Lower leg skin (tissue), 4 donors: Measurements from ENCODE around the gene SCN1B. TPM values are rescaled to one million over a fixed set of nuclear protein-coding genes. Genes with fewer than 3 reads are reported as not detected.
"Not testable (repeated sequence)": the region's sequence is repeated elsewhere in the genome, so short reads cannot be mapped to it uniquely, and the experiment has no call there.

Experiments
- DNase-seq, 2 donors: peaks; one replicate each; pipeline ENCODE4 v3.0.0-alpha.2; 2019; ENCODE audit warnings: low spot score in 2 of 2
- H3K4me3 ChIP-seq: fragments of 200-600 bp; sonication (generic); 2 replicates; pipeline ENCODE4 v1.5.1; 2017; ENCODE audit warnings: mild to moderate bottlenecking, low read depth; ENCODE audit not compliant: poor library complexity, severe bottlenecking
- CTCF ChIP-seq, 3 donors: fragments of 450-650 bp; IDR thresholded peaks; one replicate each; pipeline ENCODE4 v1.5.1; 2016; ENCODE audit warnings: antibody characterized with exemption in 3 of 3, mild to moderate bottlenecking in 3 of 3, moderate library complexity in 2 of 3
- POLR2A ChIP-seq, 2 donors: fragments of 450-650 bp; IDR thresholded peaks; one replicate each; pipeline ENCODE4 v1.6.1; 2016 to 2017; ENCODE audit warnings: antibody characterized with exemption in 2 of 2, mild to moderate bottlenecking in 1 of 2, moderate library complexity in 1 of 2
- WGBS, 2 donors: methylation state at CpG; one replicate each; pipeline ENCODE4 v1.1.5; 2018; 5-methylcytosine and 5-hydroxymethylcytosine counted together
- intact Hi-C: fragments of 100-400 bp; cut with DNase I; formaldehyde crosslinking; loops from one replicate; pipeline ENCODE4 v1.15.0; 2023; ENCODE audit warnings: low total_unique reads
- total RNA-seq, 4 donors: library from RNA; depleted of rRNA; stranded (reverse); fragments of >200 nt; gene quantifications; one replicate each; pipeline ENCODE4 v1.1.0, GENCODE V29; 2016

SCN1B gene
- total RNA-seq, 4 donors from 2014 or later = 1.1 to 4.4 (median 3.0) TPM

- intact Hi-C loops = no loop called here
- 95 to 100% methylated on average over 1 of the region's 1 CpG for WGBS, 2 donors
- no peak for DNase-seq
- no peak overlapping the region for H3K4me3 ChIP-seq
- TF ChIP-seq CTCF (IDR thresholded peaks at IDR 0.05) (no peak), POLR2A (IDR thresholded peaks at IDR 0.05) (no peak)
These were observed 42.2 kb upstream of the SCN1B start for GRCh38 chr19:34988119-34988518.

- intact Hi-C loops = no loop called here
- 52 to 66% methylated on average over 6 of the region's 6 CpGs for WGBS, 2 donors
- no peak for DNase-seq
- TF ChIP-seq POLR2A (IDR thresholded peaks at IDR 0.05) = no peak
- no peak overlapping the region for H3K4me3 ChIP-seq
These were observed 41.0 kb upstream of the SCN1B start for GRCh38 chr19:34989298-34989697.

- TF ChIP-seq CTCF (IDR thresholded peaks at IDR 0.05) (no peak), POLR2A (IDR thresholded peaks at IDR 0.05) (no peak)
- no peak for DNase-seq
- WGBS, 2 donors = 62 to 71% methylated on average over 13 of the region's 13 CpGs
- intact Hi-C loops = no loop called here
- no peak overlapping the region for H3K4me3 ChIP-seq
These were observed 39.6 kb upstream of the SCN1B start for GRCh38 chr19:34990578-34991192.

GRCh38 chr19:34991542-34992333 is 38.5 kb upstream of the SCN1B start:
- intact Hi-C loops = no loop called here
- no peak for TF ChIP-seq CTCF (IDR thresholded peaks at IDR 0.05)
- TF ChIP-seq POLR2A (IDR thresholded peaks at IDR 0.05) = no peak
- WGBS, 2 donors = 86 to 95% methylated on average over 8 of the region's 8 CpGs
- no peak for DNase-seq
- H3K4me3 ChIP-seq = no peak overlapping the region

- WGBS, 2 donors = 93 to 95% methylated on average over 7 of the region's 7 CpGs
- intact Hi-C loops, H3K4me3 ChIP-seq, DNase-seq: not testable (repeated sequence)
These were observed 37.7 kb upstream of the SCN1B start for GRCh38 chr19:34992582-34992981.

- WGBS, 2 donors = 65 to 89% methylated on average over 9 of the region's 9 CpGs
- no peak for TF ChIP-seq CTCF (IDR thresholded peaks at IDR 0.05)
- no peak for TF ChIP-seq POLR2A (IDR thresholded peaks at IDR 0.05)
- intact Hi-C loops = no loop called here
- H3K4me3 ChIP-seq = no peak overlapping the region
- no peak for DNase-seq
These were observed 36.0 kb upstream of the SCN1B start for GRCh38 chr19:34994286-34994642.
